H1 (cell line): ENCODE data around the gene EIF4EBP3. TPM values are rescaled to one million over a fixed set of nuclear protein-coding genes. Genes with fewer than 3 reads are reported as not detected.

Source experiments
- CTCF ChIA-PET: fragments of 300-600 bp; sonication (Branson Sonifier 250); formaldehyde crosslinking; loops from one replicate; lab custom pipeline; 2021; ENCODE audit not compliant: partially characterized antibody; lab: Charles Lee
- POLR2A ChIA-PET: fragments of 300-600 bp; sonication (Branson Sonifier 250); formaldehyde crosslinking; loops from one replicate; lab custom pipeline; 2021; ENCODE audit warnings: inconsistent platforms; ENCODE audit not compliant: partially characterized antibody; lab: Charles Lee
- DNase-seq, 2 experiments: peaks; one replicate each; pipeline versions ENCODE4 v3.0.0 to v3.0.0-alpha.2; 2010 to 2022; ENCODE audit warnings: low spot score in 2 of 2, low read depth in 1 of 2, mixed read lengths in 1 of 2
- FAIRE-seq: peaks from 2 replicates; lab custom pipeline; 2011; peaks lifted over from hg19 to GRCh38; lab: Jason Lieb, UNC
- H2AFZ ChIP-seq: 2 replicates; pipeline ENCODE4 v1.8.1; 2012; ENCODE audit warnings: low read length, inconsistent platforms
- H2AK5ac ChIP-seq: 2 replicates; pipeline ENCODE4 v1.6.1; 2013; ENCODE audit warnings: low read depth, low read length
- H2BK120ac ChIP-seq: replicated peaks from 2 replicates; pipeline ENCODE3; 2013; ENCODE audit warnings: low read depth, low read length, inconsistent platforms
- H2BK12ac ChIP-seq: 2 replicates; pipeline ENCODE4 v1.6.1; 2013; ENCODE audit warnings: low read depth, low read length
- H2BK15ac ChIP-seq: 2 replicates; pipeline ENCODE4 v1.6.1; 2013; ENCODE audit warnings: low read length
- H2BK20ac ChIP-seq: 2 replicates; pipeline ENCODE4 v1.6.1; 2013; ENCODE audit warnings: low read length
- H2BK5ac ChIP-seq: 2 replicates; pipeline ENCODE4 v1.6.1; 2013; ENCODE audit warnings: low read depth, low read length
- H3K14ac ChIP-seq: 2 replicates; pipeline ENCODE4 v1.6.1; 2013; ENCODE audit warnings: inconsistent platforms; ENCODE audit not compliant: insufficient read length
- H3K18ac ChIP-seq: 2 replicates; pipeline ENCODE4 v1.6.1; 2013; ENCODE audit warnings: low read length; ENCODE audit errors: extremely low read depth
- H3K23ac ChIP-seq: 2 replicates; pipeline ENCODE4 v1.6.1; 2013; ENCODE audit warnings: inconsistent platforms; ENCODE audit not compliant: insufficient read length
- H3K23me2 ChIP-seq: 2 replicates; pipeline ENCODE4 v1.6.1; 2013; ENCODE audit warnings: low read depth, low read length
- H3K27ac ChIP-seq: 2 replicates; pipeline ENCODE4 v1.6.1; 2011; ENCODE audit warnings: low read depth, low read length, inconsistent platforms
- H3K27me3 ChIP-seq, 4 experiments: replicated peaks in 1 of 4; 1 replicate in 1 of 4; 2 replicates in 3 of 4; pipeline versions ENCODE4 v1.6.1 to v1.8.1; 2011 to 2013; ENCODE audit warnings: low read length in 3 of 4, mild to moderate bottlenecking in 3 of 4, inconsistent platforms in 2 of 4, mixed read lengths in 2 of 4, moderate library complexity in 1 of 4; ENCODE audit not compliant: control insufficient read depth in 3 of 4, insufficient read depth in 3 of 4; ENCODE audit errors: extremely low read depth in 1 of 4
- H3K36me3 ChIP-seq, 4 experiments: 2 replicates each; pipeline versions ENCODE4 v1.6.1 to v1.8.1; 2011 to 2013; ENCODE audit warnings: mild to moderate bottlenecking in 4 of 4, low read length in 3 of 4, moderate library complexity in 2 of 4, control low read depth in 1 of 4, inconsistent platforms in 1 of 4; ENCODE audit not compliant: insufficient read depth in 4 of 4, control insufficient read depth in 2 of 4
- H3K4ac ChIP-seq: replicated peaks from 2 replicates; pipeline ENCODE3; 2013; ENCODE audit warnings: low read length, low read depth, mixed read lengths, inconsistent platforms; ENCODE audit not compliant: insufficient read length
- H3K4me1 ChIP-seq, 4 experiments: replicated peaks in 1 of 4; 1 replicate in 1 of 4; 2 replicates in 3 of 4; pipeline versions ENCODE4 v1.6.1 to v1.8.1; 2011 to 2013; ENCODE audit warnings: low read length in 3 of 4, inconsistent platforms in 2 of 4, mixed read lengths in 1 of 4; ENCODE audit not compliant: insufficient read depth in 4 of 4, control insufficient read depth in 3 of 4
- H3K4me2 ChIP-seq, 2 experiments: 2 replicates each; pipeline versions ENCODE4 v1.6.1 to v1.8.1; 2011 to 2013; ENCODE audit warnings: low read depth in 2 of 2, low read length in 2 of 2, control low read depth in 1 of 2, inconsistent platforms in 1 of 2, mild to moderate bottlenecking in 1 of 2; ENCODE audit not compliant: insufficient read depth in 1 of 2
- H3K4me3 ChIP-seq, 4 experiments: fragments of 200-600, 300-600 bp in 1 of 4; sonication (generic), shearing (Covaris generic), sonication (Bioruptor Twin) in 1 of 4; 2 replicates each; pipeline versions ENCODE4 v1.5.1 to v1.8.1; 2011 to 2016; ENCODE audit warnings: low read length in 4 of 4, low read depth in 3 of 4, control low read depth in 2 of 4, inconsistent platforms in 2 of 4, mild to moderate bottlenecking in 2 of 4, mixed read lengths in 1 of 4, moderate library complexity in 1 of 4; ENCODE audit not compliant: insufficient read depth in 2 of 4; ENCODE audit errors: extremely low read depth in 1 of 4
- H3K56ac ChIP-seq: replicated peaks from 2 replicates; pipeline ENCODE3; 2013; ENCODE audit warnings: low read depth, mild to moderate bottlenecking, mixed read lengths, low read length, inconsistent platforms; ENCODE audit not compliant: insufficient read length
- H3K79me1 ChIP-seq: 2 replicates; pipeline ENCODE4 v1.6.1; 2013; ENCODE audit warnings: low read depth, low read length, control low read depth
- H3K79me2 ChIP-seq, 2 experiments: 2 replicates each; pipeline versions ENCODE4 v1.6.1 to v1.8.1; 2012 to 2013; ENCODE audit warnings: low read length in 2 of 2, mild to moderate bottlenecking in 2 of 2, inconsistent platforms in 1 of 2; ENCODE audit not compliant: insufficient read depth in 2 of 2, control insufficient read depth in 1 of 2
- H3K9ac ChIP-seq, 4 experiments: replicated peaks in 1 of 4; 1 replicate in 1 of 4; 2 replicates in 3 of 4; pipeline versions ENCODE4 v1.6.1 to v1.8.1; 2011 to 2013; ENCODE audit warnings: low read depth in 3 of 4, low read length in 3 of 4, control low read depth in 2 of 4, mild to moderate bottlenecking in 2 of 4, moderate library complexity in 2 of 4, inconsistent platforms in 1 of 4; ENCODE audit errors: extremely low read depth in 1 of 4
- H3K9me3 ChIP-seq, 2 experiments: 2 replicates each; pipeline versions ENCODE4 v1.6.1 to v1.8.1; 2012 to 2013; ENCODE audit warnings: mild to moderate bottlenecking in 2 of 2, moderate library complexity in 2 of 2, control low read depth in 1 of 2, inconsistent platforms in 1 of 2, low read depth in 1 of 2, low read length in 1 of 2, mixed read lengths in 1 of 2; ENCODE audit not compliant: insufficient read depth in 2 of 2
- H4K20me1 ChIP-seq, 2 experiments: replicated peaks in 1 of 2; 2 replicates each; pipeline versions ENCODE3 to v1.8.1; 2011 to 2013; ENCODE audit warnings: inconsistent platforms in 2 of 2, low read length in 2 of 2, mild to moderate bottlenecking in 1 of 2; ENCODE audit not compliant: insufficient read depth in 2 of 2, control insufficient read depth in 1 of 2
- H4K5ac ChIP-seq: 2 replicates; pipeline ENCODE4 v1.6.1; 2013; ENCODE audit warnings: low read length, low read depth, mixed read lengths, inconsistent platforms; ENCODE audit not compliant: insufficient read length
- H4K8ac ChIP-seq: 2 replicates; pipeline ENCODE4 v1.8.0; 2013; ENCODE audit warnings: mild to moderate bottlenecking, moderate library complexity, low read length, inconsistent platforms; ENCODE audit not compliant: insufficient read depth; ENCODE audit errors: extremely low read depth
- H4K91ac ChIP-seq: replicated peaks from 2 replicates; pipeline ENCODE3; 2013; ENCODE audit warnings: low read length, mixed read lengths, inconsistent platforms; ENCODE audit not compliant: insufficient read length
- ASH2L ChIP-seq: fragments of 200-600, 300-600 bp; sonication (generic); IDR thresholded peaks from one replicate; pipeline ENCODE4 v1.7.1; 2017; ENCODE audit warnings: low read length
- CBX5 ChIP-seq: fragments of 300-800, 300-1000 bp; sonication (generic); IDR thresholded peaks from 2 replicates; pipeline ENCODE4 v1.7.1; 2016; ENCODE audit warnings: antibody characterized with exemption, low read length, low read depth
- CHD1 ChIP-seq: IDR thresholded peaks from 2 replicates; pipeline ENCODE4 v1.6.1; 2012; ENCODE audit warnings: low read depth, low read length, improper control_type of control experiment
- CHD2 ChIP-seq: IDR thresholded peaks from 2 replicates; pipeline ENCODE4 v1.6.1; 2012; ENCODE audit warnings: low read length, improper control_type of control experiment
- CTBP2 ChIP-seq: IDR thresholded peaks from 2 replicates; pipeline ENCODE4 v1.7.0; 2011; ENCODE audit warnings: borderline replicate concordance, mild to moderate bottlenecking, moderate library complexity, mixed read lengths, low read length; ENCODE audit not compliant: insufficient read depth, insufficient read length
- HDAC2 ChIP-seq, 2 experiments: fragments of 300-600 bp in 1 of 2; sonication (generic) in 1 of 2; IDR thresholded peaks; 2 replicates each; pipeline ENCODE4 v1.6.1; 2011 to 2012; ENCODE audit warnings: low read depth in 2 of 2, low read length in 2 of 2, mild to moderate bottlenecking in 2 of 2, moderate library complexity in 2 of 2, borderline replicate concordance in 1 of 2, inconsistent platforms in 1 of 2
- NRF1 ChIP-seq: IDR thresholded peaks from 2 replicates; pipeline ENCODE4 v1.6.1; 2011; ENCODE audit warnings: mild to moderate bottlenecking, low read depth, low read length, improper control_type of control experiment
- RFX5 ChIP-seq: IDR thresholded peaks from 2 replicates; pipeline ENCODE4 v1.6.1; 2011; ENCODE audit warnings: low read depth, low read length, improper control_type of control experiment, borderline replicate concordance
- RNF2 ChIP-seq: fragments of 200-900, 300-1000 bp; sonication (generic); IDR thresholded peaks from 2 replicates; pipeline ENCODE4 v1.7.1; 2016; ENCODE audit warnings: borderline replicate concordance, low read depth, mild to moderate bottlenecking, antibody characterized with exemption, low read length; ENCODE audit not compliant: poor library complexity, severe bottlenecking; ENCODE audit errors: missing control alignments
- RXRA ChIP-seq: IDR thresholded peaks from 2 replicates; pipeline ENCODE4 v1.6.1; 2011; ENCODE audit warnings: low read depth, mild to moderate bottlenecking, low read length, moderate library complexity; ENCODE audit not compliant: insufficient read depth
- TAF1 ChIP-seq: IDR thresholded peaks from 2 replicates; pipeline ENCODE4 v1.6.1; 2011; ENCODE audit warnings: mild to moderate bottlenecking, low read depth, low read length
- USF2 ChIP-seq: IDR thresholded peaks from 2 replicates; pipeline ENCODE4 v1.6.1; 2011; ENCODE audit warnings: low read length, improper control_type of control experiment
- WGBS, 2 experiments: shearing (Covaris generic) in 1 of 2; methylation state at CpG; one replicate each; pipeline versions ENCODE4 v1.1.6 to v1.1.7; 2013 to 2015; ENCODE audit warnings: low lambda C conversion rate in 2 of 2, mixed read lengths in 2 of 2, inconsistent platforms in 1 of 2, low coverage in 1 of 2, missing lambda C conversion rate in 1 of 2; ENCODE audit not compliant: insufficient replicate concordance in 2 of 2, insufficient coverage in 1 of 2, insufficient read length in 1 of 2; ENCODE audit errors: extremely low coverage in 1 of 2, missing lambda C conversion rate in 1 of 2; 5-methylcytosine and 5-hydroxymethylcytosine counted together
- polyA plus RNA-seq, 7 experiments: library from polyadenylated mRNA; depleted of rRNA in 3 of 7; stranded (reverse) in 5 of 7; unstranded in 2 of 7; fragments of >200 nt in 5 of 7; fragments of 200-250 nt in 2 of 7; gene quantifications; 1 replicate in 5 of 7; 2 replicates in 1 of 7; 4 replicates in 1 of 7; pipeline versions ENCODE4 v1.2.1 to v1.2.3, GENCODE V29; 2011 to 2013; ENCODE audit warnings: missing spikeins in 2 of 7, mixed read lengths in 2 of 7
- total RNA-seq: library from RNA; stranded (reverse); fragmentation: NEBNext Ultra II Directional; extraction: Animal tissue kit (Norgen Biotek cat#: 25700); gene quantifications from 2 replicates; pipeline ENCODE4 v1.2.1, GENCODE V29; 2021

EIF4EBP3 gene
- total and polyA plus RNA-seq, 2 of the 8 experiments (the other 6 are each of a cell fraction or from before 2014, with no cell fraction given), result 11.1 to 11.7 TPM

GRCh38 chr5:140570488-140570887 is 23.0 kb downstream of the EIF4EBP3 start:
- H4K20me1 ChIP-seq, result no peaks in the 10 kb centered on the region
- H3K9me3 ChIP-seq, result no peaks in the 10 kb centered on the region
- no peak overlapping the region for H3K56ac ChIP-seq
- no peaks in the 10 kb centered on the region for H3K27me3 ChIP-seq
- H2AFZ ChIP-seq, result no peak overlapping the region
- FAIRE-seq, result no peak
- H2BK5ac ChIP-seq, result no peak overlapping the region
- no peak overlapping the region for H3K4me2 ChIP-seq
- no peak overlapping the region for H4K91ac ChIP-seq
- H3K4me3 ChIP-seq, result no peak overlapping the region
- H3K4ac ChIP-seq, result no peak overlapping the region
- peaks cover under 1% of the 10 kb centered on the region; the same call in 1 of the 2 replicates for H3K23me2 ChIP-seq
- no peak overlapping the region for H4K8ac ChIP-seq
- H3K4me1 ChIP-seq, result peaks cover 0 to 4% (median 0%) of the 10 kb centered on the region in 4 experiments; a peak in 2 of 7 replicates
- peaks cover 0 to 2% of the 10 kb centered on the region in 2 experiments; a peak in 2 of 4 replicates for H3K79me2 ChIP-seq
- no peak overlapping the region for H3K14ac ChIP-seq
- no peak overlapping the region for H2BK20ac ChIP-seq
- H2BK120ac ChIP-seq, result no peak overlapping the region
- no peak overlapping the region for H3K9ac ChIP-seq
- POLR2A ChIA-PET, result interaction anchor here (1.7 to 10.0 kb wide), 4 partner anchors 19 to 104 kb away, joined by 3 to 94 read pairs (median 6); partner anchors contain the start of genes DND1, EIF4EBP3 and TMCO6
- H3K27ac ChIP-seq, result no peak overlapping the region
- H2BK15ac ChIP-seq, result no peak overlapping the region
- H4K5ac ChIP-seq, result no peak overlapping the region
- WGBS, 2 experiments, result 83% methylated on average over 1 of the region's 1 CpG; no CpG with 5 or more reads in 1 of the 2 experiments
- H3K23ac ChIP-seq, result no peak overlapping the region
- peaks cover 0 to 18% (median 13%) of the 10 kb centered on the region in 4 experiments; a peak in 4 of 8 replicates for H3K36me3 ChIP-seq
- no peak for DNase-seq
- H3K18ac ChIP-seq, result no peak overlapping the region
- no peak overlapping the region for H2BK12ac ChIP-seq
- CTCF ChIA-PET, result interaction anchor here (0.7 to 1.8 kb wide), 5 partner anchors 22 to 218 kb away, joined by 3 to 7 read pairs (median 4); partner anchors contain the start of gene EIF4EBP3
- H3K79me1 ChIP-seq, result no peaks in the 10 kb centered on the region; the same call in 1 of the 2 replicates
- no peak overlapping the region for H2AK5ac ChIP-seq
- TF ChIP-seq ASH2L, result no peak
- TF ChIP-seq CBX5, result no peak
- TF ChIP-seq USF2, result no peak
- TF ChIP-seq RFX5, result no peak
- no peak for TF ChIP-seq RNF2
- no peak for TF ChIP-seq TAF1
- TF ChIP-seq HDAC2 (IDR thresholded peaks at IDR 0.05; ENCODE audit: borderline replicate concordance in 1 of 2, low read depth in 2 of 2, low read length in 2 of 2), result no peak
- TF ChIP-seq NRF1, result no peak
- TF ChIP-seq CTBP2, result no peak
- TF ChIP-seq CHD2, result no peak
- no peak for TF ChIP-seq RXRA
- TF ChIP-seq CHD1, result no peak
